ENCODE results near the gene MUC4.
A peak's percentile ranks its signal among the peaks of the same experiment; 100 is the strongest.

GRCh38 chr3:195850857-195851543 is 39.3 kb upstream of the MUC4 start:
- TF ChIP-seq CTCF (IDR thresholded peaks at IDR 0.05; ENCODE audit: borderline replicate concordance, extremely low read depth, low read length, poor library complexity, severe bottlenecking) (peak; percentile 100), EZH2 (IDR thresholded peaks at IDR 0.05; ENCODE audit: borderline replicate concordance, low read depth, low read length, severe bottlenecking) (no peak)

Measured in DND-41 (cell line).